Fibroblast of the conjunctiva (primary cell): ENCODE results near the gene DNASE1L2.

Experiments used
- DNase-seq: peaks from one replicate; pipeline ENCODE4 v3.0.0-alpha.2; 2010; ENCODE audit warnings: low read depth

DNASE1L2 gene

GRCh38 chr16:2287916-2288547 is 51.8 kb downstream of the DNASE1L2 start:
- no peak for DNase-seq
